ES-I3 (cell line): ENCODE data around the gene SNX1.
A peak's percentile ranks its signal among the peaks of the same experiment; 100 is the strongest.
"Not testable (repeated sequence)": the region's sequence is repeated elsewhere in the genome, so short reads cannot be mapped to it uniquely, and the experiment has no call there.

Experiments
- H3K36me3 ChIP-seq: 2 replicates; pipeline ENCODE4 v1.6.1; 2013; ENCODE audit warnings: mild to moderate bottlenecking, low read length, control low read depth, moderate library complexity; ENCODE audit not compliant: insufficient read depth
- H3K4me1 ChIP-seq: 2 replicates; pipeline ENCODE4 v1.6.1; 2013; ENCODE audit warnings: mild to moderate bottlenecking, control low read depth, low read length; ENCODE audit not compliant: insufficient read depth
- H3K9ac ChIP-seq: 2 replicates; pipeline ENCODE4 v1.6.1; 2013; ENCODE audit warnings: low read depth, mild to moderate bottlenecking, low read length, moderate library complexity
- H3K9me3 ChIP-seq: 2 replicates; pipeline ENCODE4 v1.6.1; 2013; ENCODE audit warnings: mild to moderate bottlenecking, low read length, moderate library complexity; ENCODE audit not compliant: control insufficient read depth, insufficient read depth

The SNX1 gene

DNA sequence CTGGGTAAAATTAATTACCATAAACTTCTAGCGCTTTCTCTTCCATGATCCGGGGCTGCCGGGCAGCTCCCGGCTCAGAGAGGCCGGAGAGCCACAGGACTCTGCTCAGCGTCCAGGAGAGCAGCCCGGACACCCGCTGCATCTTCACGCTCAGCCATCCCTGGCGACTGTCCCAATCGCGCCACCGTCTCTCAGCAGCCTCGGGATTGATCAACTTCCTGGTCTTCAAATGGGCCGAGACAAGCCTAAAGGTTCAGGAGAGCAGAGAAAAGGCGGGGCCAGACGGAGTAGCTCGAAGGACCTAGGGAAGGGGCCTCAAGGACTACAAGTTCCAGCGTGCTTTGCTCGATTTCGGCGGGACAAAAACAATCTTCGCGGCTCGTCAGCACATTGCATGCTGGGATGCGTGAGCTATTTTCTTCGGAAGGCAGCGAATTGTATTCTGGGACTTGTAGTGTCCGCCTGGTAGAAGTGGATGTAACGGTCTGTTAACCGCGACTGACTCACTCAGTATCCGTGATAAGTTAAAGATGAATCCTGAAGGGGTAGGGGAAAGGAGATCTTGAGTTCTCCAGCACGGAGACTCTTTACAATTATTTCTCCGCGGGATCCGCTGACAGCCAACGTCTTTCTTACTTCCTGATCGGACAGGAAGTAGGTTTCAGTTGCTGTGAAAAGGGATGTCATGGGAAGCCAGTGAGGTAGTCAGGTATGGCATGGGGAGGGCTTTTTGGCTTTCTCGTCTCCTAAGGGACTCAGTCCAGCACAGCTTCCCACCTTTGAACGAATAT lies 2.0 kb upstream of the SNX1 start, which contains the start of gene CIAO2A:
Gene CIAO2A (minus strand): TSS at position 212 of the 791 bp plus-strand sequence. CDS start 70 bp downstream, at position 142.
- peak within 1 kb of the TSS; percentile 95 for H3K9ac ChIP-seq
- no peaks in the 10 kb centered on the region for H3K9me3 ChIP-seq
- H3K4me1 ChIP-seq = peaks cover 10% of the 10 kb centered on the region
- no peaks in the 10 kb centered on the region for H3K36me3 ChIP-seq

DNA sequence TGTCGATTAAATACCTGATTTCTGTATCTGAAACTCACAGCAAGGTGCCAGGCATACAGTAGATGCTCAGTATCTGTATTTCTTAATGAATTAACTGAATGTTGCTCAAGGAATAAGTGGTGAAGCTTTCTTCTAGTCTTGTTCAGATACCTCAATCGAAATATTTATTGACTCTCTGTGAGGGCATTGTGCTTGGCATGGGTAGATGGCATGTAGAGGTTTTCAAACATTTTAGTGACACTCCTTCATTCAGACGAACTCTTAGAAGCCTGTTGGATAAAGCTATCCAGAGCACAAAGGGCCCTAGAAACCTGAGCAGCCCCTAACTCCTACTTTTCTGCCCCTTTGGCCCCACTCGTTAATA lies 369 bp upstream of the SNX1 start:
- H3K9ac ChIP-seq = peak overlapping the region; percentile 73; the same call in 1 of the 2 replicates

DNA sequence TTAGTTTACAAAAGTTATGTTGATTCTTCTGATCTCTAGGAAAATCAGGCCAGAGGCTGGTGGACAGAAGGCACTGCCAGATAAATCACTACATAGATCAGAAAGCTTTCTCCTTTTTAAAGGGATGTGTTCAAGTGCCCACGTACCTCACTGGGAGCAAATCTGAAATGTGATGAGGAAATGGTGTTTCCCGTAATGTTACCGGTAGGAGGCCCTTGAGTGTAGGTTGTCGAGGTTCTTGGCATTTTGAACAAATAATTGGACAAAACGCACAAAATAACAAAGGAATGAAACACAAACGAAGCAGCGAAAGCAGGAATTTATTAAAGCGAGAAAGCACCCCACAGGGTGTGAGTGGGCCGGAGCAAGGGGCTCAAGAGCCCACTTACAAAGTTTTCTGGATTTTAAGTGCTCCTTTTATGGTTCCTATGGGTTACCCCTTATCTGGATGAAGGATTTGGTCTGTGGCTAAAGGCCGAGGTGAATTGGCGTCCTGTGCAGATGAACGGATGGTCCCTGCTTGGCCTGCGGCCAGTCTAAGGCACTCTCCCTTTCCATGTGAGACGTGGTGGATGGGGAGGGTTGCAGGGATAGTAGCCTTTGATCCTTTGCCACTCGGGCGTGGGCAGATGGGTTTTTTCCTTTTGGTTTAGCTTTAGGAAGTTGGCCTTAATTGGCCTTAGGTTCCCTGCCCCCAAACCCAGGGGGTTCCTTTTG lies 1.0 kb downstream of the SNX1 start:
- Histone ChIP-seq H3K36me3 (no peaks in the 10 kb centered on the region), H3K4me1 (peaks cover 10% of the 10 kb centered on the region), H3K9ac (peak overlapping the region; percentile 73), H3K9me3 (no peaks in the 10 kb centered on the region)

More for the DNA sequence above, 369 bp upstream of the SNX1 start:
- H3K36me3 ChIP-seq = no peaks in the 10 kb centered on the region
- no peaks in the 10 kb centered on the region for H3K9me3 ChIP-seq
- H3K4me1 ChIP-seq = peaks cover 10% of the 10 kb centered on the region

DNA sequence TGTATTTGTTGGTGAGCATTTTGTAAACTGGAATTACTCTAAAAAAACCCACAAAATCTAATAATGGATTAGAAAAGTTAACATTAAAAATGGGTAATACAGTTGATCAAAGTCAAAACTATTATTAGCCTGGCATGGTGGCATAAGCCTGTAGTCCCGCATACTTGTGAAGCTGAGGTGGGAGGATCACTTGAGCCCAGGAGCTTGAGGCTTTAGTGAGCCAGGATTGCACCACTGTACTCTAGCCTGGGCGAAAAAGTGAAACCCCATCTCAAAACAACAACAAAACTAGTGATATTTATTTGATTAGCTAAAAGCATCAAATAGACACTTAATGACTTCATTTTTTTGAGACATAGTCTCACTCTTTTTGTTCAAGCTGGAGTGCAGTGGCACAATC lies 3.6 kb downstream of the SNX1 start:
- H3K36me3 ChIP-seq = no peaks in the 10 kb centered on the region
- peaks cover 4% of the 10 kb centered on the region for H3K4me1 ChIP-seq
- no peaks in the 10 kb centered on the region for H3K9me3 ChIP-seq
- H3K9ac ChIP-seq = no peak overlapping the region

DNA sequence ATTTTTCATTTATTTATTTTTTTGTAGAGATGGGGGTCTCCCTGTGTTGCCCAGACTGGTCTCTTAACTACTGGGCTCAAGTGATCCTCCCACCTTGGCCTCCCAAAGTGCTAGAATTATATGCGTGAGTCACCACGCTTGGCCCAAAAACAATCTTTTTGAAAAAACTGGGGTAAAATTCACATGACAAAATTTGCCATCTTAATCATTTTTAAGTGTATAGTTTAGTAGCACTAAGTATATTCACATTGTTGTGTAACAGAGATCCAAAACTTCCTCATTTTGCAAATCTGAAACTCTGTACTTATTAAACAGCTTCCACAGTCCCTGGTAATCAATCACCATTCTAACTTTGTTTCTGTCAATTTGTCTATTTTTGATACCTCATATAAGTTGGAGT lies 5.2 kb downstream of the SNX1 start:
- H3K9ac ChIP-seq = no peak overlapping the region
- no peaks in the 10 kb centered on the region for H3K9me3 ChIP-seq
- no peaks in the 10 kb centered on the region for H3K36me3 ChIP-seq
- no peaks in the 10 kb centered on the region; the same call in 1 of the 2 replicates for H3K4me1 ChIP-seq

DNA sequence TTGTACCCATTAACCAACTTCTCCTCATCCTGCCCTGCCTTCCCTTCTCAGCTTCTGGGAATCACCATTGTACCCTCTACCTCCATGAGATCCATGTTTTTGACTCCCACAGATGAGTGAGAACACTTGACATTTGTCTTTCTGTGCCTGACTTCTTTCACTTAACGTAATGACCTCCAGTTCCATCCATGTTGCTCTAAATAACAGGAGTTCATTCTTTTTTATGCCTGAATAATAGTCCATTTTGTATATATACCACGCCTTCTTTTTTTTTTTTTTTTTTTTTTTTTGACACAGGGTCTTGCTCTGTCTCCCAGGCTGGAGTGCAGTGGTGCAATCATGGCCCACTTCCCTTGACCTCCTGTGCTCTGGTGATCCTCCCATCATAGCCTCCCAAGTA lies 6.7 kb downstream of the SNX1 start:
- Histone ChIP-seq H3K4me1 (no peaks in the 10 kb centered on the region; the same call in 1 of the 2 replicates), H3K9ac (no peak overlapping the region), H3K9me3 (no peaks in the 10 kb centered on the region), H3K36me3 (no peaks in the 10 kb centered on the region)

DNA sequence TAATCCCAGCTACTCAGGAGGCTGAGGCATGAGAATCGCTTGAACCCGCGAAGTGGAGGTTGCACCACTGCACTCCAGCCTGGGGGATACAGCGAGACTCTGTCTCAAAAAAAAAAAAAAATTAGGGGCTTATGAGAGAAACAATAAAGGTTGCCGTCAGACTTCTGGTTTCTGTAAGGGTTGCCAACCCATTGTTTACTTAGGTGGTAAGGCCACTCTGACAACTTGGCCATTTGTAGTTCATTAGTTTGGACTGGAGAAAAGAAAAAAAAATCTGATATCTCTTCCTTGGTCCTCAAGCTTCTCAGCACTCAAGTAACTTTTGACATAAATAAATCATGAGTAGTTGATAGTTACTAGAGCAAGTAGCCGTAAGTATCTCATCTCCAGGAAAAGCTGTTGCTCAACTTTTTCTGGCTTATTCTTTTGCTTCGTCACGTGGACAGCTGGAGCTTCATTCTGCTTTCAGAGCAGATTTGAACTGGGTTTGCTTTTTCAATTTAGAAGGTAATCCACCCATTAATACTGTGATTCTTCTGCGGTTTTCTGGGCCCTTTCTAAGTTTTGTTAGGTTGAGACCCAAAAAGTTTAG lies 9.4 kb downstream of the SNX1 start:
- Histone ChIP-seq H3K36me3 (no peaks in the 10 kb centered on the region), H3K9me3 (no peaks in the 10 kb centered on the region), H3K4me1 (no peaks in the 10 kb centered on the region), H3K9ac (no peak overlapping the region)

DNA sequence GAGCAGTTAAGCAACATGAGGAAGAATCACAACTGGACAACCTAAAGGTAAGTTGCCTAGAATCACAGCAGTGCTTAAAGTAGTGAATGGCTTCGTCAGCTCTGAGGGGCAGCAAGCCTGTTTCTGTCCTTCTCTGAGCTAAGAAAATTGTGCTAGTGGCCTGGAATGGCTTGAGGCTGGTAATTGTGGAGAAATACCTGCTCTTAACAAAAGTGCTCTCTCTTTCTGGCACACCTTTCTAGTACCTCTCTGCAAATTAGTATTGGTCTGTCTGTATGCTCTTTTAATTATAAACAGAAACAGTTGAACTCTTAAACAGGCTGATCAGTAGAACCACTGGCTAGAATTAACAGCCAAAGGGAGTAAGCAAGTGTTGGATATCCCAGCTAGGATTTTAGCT lies 11.6 kb downstream of the SNX1 start:
- peaks cover 10% of the 10 kb centered on the region; the same call in 1 of the 2 replicates for H3K4me1 ChIP-seq
- H3K9ac ChIP-seq = no peak overlapping the region
- no peaks in the 10 kb centered on the region for H3K36me3 ChIP-seq
- H3K9me3 ChIP-seq = no peaks in the 10 kb centered on the region

DNA sequence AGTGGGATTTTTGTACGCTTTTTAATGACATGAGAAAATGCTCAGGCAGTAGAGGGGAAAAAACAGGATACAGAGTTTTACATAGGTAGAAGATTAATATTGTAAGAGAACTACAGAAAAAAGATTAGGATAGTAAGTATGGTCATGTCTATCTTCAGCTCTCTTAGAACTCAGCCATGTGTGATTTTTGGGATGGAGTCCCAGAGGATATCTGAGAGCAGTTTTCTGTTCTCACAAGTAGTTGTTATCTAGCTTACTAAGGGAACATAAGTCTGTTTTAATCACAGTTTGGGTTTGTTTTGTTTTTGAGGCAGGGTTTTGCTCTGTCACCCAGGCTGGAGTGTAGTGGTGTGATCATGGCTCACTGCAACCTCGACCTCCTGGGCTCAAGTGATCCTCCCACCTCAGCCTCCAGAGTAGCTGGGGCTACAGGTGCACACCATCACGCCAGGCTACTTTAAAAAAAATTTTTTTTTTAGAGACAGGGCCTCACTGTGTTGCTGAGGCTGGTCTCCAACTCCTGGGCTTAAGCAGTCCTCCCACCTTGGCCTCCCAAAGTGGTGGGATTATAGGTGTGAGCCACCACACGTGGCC lies 14.4 kb downstream of the SNX1 start:
- H3K9me3 ChIP-seq, H3K36me3 ChIP-seq, H3K4me1 ChIP-seq, H3K9ac ChIP-seq: not testable (repeated sequence)

DNA sequence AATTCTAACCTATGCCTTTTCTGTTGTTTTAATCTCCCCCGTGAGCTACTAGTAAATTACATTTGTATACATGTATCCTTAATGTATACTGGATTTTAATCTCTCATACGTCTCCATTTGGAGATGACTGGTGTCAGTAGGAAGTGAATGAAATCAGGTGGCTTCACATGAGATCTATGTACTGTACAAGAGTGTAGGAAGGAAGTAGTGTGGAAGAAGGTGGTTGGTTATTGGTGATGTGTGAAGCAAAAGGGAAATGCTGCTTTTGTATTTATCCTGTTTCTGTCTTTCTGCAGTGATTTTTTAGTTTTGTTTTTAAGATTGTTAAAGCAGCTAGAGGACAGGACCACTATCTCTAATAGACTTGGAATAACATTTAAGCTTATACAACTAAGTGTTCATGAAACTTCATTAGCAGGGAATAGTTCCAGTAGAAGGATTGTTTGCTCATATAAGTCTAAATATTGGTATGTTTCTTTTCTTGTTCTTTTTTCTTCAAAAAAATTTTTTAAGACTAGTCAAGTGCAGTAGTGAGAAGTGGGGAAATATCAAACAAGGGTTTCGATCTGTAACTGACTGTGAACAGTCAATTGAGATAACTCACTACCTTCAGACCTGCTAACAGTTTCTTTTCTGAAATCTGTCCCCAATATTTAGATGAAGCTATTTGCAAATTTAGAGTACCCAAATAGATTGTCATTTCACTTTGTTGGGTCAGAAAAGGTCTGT lies 15.3 kb downstream of the SNX1 start:
- H3K4me1 ChIP-seq = peaks cover 10% of the 10 kb centered on the region; the same call in 1 of the 2 replicates
- no peaks in the 10 kb centered on the region; the same call in 1 of the 2 replicates for H3K36me3 ChIP-seq
- H3K9me3 ChIP-seq = no peaks in the 10 kb centered on the region
- H3K9ac ChIP-seq = no peak overlapping the region

DNA sequence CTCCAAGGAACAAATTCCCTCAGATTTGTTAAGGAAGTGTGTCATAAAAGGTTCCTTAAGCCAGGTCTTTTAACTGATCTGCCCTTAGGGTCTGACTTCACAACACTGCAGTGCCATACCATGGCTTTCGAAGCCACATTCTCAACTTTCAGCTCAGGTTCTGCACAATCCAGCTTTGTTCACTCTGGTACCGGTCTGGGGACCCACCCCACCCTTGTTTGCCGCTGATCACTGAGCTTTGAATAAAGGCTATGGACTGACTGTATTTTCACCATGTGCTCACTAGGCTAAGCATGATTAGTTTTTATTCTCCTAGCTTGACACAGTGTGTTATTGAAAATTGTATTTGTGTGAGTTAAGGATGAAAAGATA lies 15.9 kb downstream of the SNX1 start:
- Histone ChIP-seq H3K36me3 (no peaks in the 10 kb centered on the region; the same call in 1 of the 2 replicates), H3K4me1 (peaks cover 10% of the 10 kb centered on the region; the same call in 1 of the 2 replicates), H3K9ac (no peak overlapping the region), H3K9me3 (no peaks in the 10 kb centered on the region)

DNA sequence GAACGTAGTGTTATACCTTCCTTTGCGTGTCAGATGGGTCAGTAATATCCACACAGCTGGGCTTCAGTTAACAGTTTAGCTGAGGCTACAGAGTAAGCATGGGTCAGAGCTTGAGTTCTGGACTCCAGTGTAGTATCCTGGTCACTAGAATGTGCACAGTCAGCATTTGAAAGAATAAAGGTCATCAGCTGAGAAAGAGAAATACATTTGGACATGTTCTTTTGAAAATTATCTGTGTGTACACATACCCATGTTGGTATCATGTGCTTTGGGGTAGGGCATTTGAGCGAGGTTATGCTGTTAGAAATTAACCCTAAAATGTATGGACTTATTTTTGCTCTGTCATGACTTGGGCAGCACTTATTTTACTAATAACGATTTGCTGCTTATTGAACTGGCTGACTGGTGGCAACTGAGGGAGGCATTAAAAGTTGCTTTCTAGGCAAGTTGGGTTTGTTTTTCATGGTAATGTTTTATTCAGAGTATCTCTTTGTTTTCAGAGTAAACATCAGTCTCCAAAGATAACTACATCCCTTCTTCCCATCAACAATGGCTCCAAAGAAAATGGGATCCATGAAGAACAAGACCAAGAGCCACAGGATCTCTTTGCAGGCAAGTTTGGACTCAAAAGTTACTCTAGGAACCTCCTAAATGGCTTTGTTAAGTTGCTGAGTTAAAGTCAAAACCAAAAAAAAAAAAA lies 16.4 kb downstream of the SNX1 start:
- H3K36me3 ChIP-seq = no peaks in the 10 kb centered on the region; the same call in 1 of the 2 replicates

DNA sequence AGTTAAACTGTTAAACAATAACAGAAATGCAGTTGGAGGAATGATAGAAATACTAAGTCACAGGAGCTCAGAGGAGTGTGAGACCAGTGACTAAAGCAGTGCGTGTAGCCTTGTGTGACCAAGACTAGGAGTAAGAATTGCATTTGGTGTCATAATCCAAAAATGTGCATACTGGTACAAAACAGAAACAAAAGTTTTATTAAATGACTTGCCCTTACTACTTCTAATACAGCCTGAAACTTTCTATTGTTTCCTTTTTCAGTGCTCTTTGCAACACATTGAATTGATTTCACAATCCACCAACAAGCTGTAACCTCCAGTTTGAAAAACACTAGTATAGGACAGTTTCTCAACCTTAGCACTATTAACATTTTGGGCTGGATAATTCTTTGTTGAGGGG lies 17.1 kb downstream of the SNX1 start:
- Histone ChIP-seq H3K36me3 (no peaks in the 10 kb centered on the region; the same call in 1 of the 2 replicates), H3K9ac (no peak overlapping the region), H3K9me3 (no peaks in the 10 kb centered on the region), H3K4me1 (peaks cover 10% of the 10 kb centered on the region; the same call in 1 of the 2 replicates)

More for the DNA sequence above, 16.4 kb downstream of the SNX1 start:
- Histone ChIP-seq H3K4me1 (peaks cover 10% of the 10 kb centered on the region; the same call in 1 of the 2 replicates), H3K9ac (no peak overlapping the region), H3K9me3 (no peaks in the 10 kb centered on the region)
